IPS DF 4.7 (cell line): ENCODE results near the gene GALNT16.
A peak's percentile ranks its signal among the peaks of the same experiment; 100 is the strongest.
"Not testable (repeated sequence)": the region's sequence is repeated elsewhere in the genome, so short reads cannot be mapped to it uniquely, and the experiment has no call there.

Experiments
- DNase-seq: peaks from one replicate; pipeline ENCODE4 v3.0.0-alpha.2; 2013; ENCODE audit warnings: low spot score; ENCODE audit errors: extremely low read depth

The GALNT16 gene

DNA sequence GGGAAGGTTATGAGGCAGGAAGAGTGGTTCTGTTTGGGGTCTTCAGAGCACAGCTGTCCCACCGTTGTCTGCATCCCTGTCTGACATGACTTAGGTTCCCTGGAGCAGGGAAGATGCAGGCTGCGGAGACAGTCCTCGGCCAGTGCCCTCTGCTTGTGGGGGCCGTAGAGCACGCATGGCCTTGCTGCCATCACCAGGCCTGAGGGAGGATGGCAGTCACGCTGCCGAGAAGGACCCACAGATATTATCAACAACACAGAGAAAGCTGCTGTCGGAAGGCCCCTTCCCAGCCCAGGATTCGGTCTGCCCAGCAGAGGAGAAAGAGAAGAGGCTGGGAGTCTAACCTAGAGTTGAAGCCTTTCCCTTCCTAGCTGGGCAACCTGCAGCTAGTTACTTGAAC, 103.1 kb downstream of the GALNT16 start:
- DNase-seq: peak; percentile 22

GRCh38 chr14:69363964-69364363, 104.0 kb downstream of the GALNT16 start:
- no peak for DNase-seq

GRCh38 chr14:69364378-69364777, 104.4 kb downstream of the GALNT16 start:
- no peak for DNase-seq

DNA sequence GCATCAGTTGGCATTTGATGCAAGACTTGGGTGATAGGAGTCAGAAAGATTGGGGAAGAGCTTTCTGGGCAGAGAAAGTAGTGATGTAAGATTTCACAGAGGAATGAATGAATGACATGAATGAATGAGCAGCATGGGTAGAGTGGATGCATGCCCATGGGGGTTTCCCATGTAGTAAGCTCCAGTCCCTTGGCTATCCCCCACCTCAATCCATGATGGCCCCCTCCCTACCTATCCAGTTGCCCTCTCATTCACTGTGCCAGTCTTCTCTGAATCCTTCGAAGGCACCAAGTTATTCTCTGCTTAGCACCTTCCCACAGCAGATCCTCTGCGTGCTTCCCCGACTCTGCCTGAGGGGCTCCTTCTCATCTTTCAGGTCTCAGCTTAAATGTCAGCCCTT, 106.1 kb downstream of the GALNT16 start:
- DNase-seq: no peak

DNA sequence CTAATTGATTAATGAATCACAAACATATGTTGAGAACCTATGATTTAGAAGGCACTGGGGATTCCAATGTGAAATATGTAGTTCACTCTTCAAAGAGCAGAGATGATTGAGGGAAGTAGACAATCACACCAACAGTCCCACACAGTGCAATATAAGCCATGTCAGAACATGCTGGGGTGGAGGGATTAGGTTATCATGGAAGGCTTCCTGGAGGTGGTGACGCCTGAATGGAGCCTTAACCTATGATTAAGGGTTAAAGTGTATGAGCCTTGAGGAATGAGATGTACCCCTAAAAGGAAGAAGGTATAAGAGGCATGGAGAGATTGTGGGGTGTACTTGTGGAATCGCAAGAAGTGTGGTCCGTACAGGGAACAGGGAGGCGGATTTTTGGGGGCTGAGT, 106.8 kb downstream of the GALNT16 start:
- no peak for DNase-seq

GRCh38 chr14:69368381-69368780, 108.4 kb downstream of the GALNT16 start:
- no peak for DNase-seq

DNA sequence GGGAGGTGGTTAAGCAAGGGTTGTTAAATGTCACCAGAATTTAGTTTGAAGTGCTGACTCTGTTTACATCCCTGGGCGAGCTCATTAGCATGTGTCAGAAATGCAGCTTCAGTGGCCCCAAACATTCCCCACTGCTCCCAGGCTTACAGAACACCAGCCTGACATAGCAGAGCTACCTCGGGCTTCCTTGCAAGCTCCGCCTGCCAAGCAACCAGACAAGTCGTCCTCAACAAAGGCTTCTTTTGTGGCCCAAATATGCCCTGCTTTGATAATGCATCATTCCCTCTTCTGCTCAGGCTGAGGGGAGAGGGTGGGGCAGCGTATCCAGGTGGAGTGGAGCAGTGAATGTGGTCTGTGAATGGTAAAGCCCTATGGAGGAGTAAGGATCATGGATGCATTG, 110.1 kb downstream of the GALNT16 start:
- DNase-seq: no peak

- DNase-seq: no peak
Observed at GRCh38 chr14:69372146-69372545, 112.2 kb downstream of the GALNT16 start.

GRCh38 chr14:69373104-69373503, 113.1 kb downstream of the GALNT16 start:
- no peak for DNase-seq

DNA sequence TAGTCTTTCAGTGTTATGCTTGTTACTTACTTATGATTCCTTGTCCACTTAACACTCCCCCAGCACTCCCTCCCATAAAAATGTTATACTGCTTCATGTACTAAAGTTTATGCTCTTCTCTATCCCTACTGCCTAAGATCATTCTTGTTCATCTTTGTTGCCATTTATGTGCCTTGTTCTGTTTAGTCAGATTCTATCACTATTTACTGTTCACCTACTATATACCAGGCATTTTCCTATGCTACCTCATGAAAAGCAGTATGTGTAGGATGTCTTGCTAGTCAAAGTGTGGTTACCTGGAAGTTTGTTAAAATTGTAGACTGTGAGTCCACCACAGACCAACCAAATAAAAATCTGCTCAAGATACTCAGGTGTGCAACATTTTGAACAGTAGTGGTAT, 114.3 kb downstream of the GALNT16 start:
- DNase-seq: no peak

GRCh38 chr14:69375182-69375581, 115.2 kb downstream of the GALNT16 start:
- DNase-seq: no peak

DNA sequence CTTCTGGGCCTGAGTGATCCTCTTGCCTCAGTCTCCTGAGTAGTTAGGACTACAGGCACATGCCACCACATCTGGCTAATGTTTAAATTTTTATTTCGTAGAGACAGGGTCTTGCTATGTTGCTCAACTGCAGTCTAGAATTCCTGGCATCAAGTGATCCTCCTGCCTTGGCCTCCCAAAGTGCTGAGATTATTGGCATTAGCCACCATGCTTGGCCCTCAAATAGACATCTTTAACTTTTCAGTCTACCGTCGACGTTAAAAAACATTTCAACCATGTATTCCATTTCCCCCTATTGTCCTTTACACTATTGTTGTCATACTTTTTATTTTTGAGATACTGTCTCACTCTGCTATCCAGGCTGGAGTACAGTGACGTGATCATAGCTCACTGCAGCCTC, 115.8 kb downstream of the GALNT16 start:
- no peak for DNase-seq

GRCh38 chr14:69376439-69376838, 116.5 kb downstream of the GALNT16 start:
- no peak for DNase-seq

- no peak for DNase-seq
Observed at GRCh38 chr14:69378274-69378673, 118.3 kb downstream of the GALNT16 start.

DNA sequence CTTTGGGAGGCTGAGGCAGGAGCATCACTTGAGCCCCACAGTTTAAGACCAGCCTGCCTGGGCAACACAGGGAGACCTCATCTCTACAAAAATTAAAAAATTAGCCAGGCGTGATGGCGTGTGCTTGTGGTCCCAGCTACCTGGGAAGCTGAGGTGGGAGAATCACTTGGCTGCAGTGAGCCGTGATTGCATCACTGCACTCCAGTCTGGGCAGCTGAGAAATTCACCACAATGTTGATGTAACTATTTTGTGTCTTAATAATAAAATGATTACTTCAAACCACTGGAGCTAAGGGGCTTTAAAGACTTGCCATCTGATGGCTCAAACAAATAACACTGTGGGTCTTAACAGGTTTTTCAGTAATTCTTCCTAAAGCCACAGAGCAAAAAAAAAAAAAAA, 127.4 kb downstream of the GALNT16 start:
- no peak for DNase-seq

DNA sequence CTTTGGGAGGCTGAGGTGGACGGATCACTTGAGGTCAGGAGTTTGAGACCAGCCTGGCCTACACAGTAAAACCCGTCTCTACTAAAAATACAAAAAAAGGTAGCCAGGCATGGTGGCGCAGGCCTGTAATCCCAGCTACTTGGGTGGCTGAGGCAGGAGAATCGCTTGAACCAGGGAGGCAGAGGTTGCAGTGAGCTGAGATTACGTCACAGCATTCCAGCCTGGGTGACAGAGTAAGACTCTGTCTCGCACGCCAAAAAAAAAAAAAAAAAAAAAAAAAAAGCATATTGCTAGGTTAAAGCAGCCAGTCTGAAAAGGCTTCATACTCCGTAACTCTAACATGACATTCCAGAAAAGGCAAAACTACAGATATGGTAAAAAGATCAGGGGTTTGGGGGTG, 131.4 kb downstream of the GALNT16 start:
- DNase-seq: not testable (repeated sequence)

GRCh38 chr14:69392481-69392880, 132.5 kb downstream of the GALNT16 start:
- DNase-seq: no peak

DNA sequence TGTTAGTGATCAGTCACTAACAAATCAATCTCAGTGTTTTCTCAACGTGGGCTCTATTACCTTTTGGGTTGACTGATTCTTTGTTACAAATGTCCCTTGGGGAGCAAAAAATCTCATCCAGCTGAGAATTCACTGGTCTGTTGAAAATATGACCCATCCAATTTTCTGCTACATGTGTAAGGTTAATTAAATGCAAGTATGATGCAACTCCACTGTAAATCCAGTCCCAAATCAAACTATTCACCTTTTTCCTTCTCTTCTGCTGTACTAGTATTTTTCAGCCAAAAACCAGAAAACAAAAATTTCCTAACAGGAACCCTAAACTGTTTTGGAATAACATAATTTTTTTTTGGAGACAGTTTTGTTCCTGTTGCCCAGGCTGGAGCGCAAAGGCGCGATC, 136.0 kb downstream of the GALNT16 start:
- no peak for DNase-seq

DNA sequence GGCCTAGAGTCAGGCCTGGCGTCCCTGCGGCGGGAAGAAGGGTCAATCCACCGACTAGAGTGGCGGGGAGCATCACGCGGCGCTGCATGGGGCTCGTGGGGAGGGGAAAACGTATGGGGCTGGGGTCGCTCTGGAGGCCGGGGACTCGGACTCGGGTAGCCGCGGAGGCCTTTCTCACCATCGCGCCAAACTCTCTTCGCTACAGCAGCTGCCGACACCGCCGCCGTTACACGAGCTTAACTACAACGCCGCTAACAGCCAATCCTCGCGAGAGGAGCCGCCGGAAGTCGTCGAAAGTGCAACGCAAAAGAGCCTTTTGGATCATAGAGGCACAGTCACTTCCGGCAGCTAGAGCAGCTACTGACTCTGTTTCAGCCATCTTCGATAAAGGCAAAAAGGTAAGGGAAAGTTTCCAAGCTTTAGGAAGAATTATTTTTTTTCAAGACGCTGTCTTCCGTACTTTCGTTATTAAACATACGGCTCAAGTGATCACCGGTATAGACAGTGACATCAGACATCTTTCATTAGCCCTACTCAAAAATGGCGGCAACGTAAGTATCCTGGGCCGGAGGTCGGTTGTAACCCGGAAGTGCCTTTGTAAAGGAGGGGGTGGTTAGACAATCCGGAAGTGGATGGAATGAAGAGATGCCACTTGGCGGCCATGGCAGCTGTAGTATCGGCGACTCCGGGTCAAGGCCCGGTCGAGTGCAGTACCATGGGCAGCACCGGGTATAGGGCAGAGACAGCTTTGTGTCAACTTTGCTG, 138.3 kb downstream of the GALNT16 start, which contains the start of the genes ERH and SLC39A9:
Gene ERH (minus strand): TSS at position 247 of the 765 bp plus-strand sequence. CDS start 66 bp downstream, at position 181.
Gene SLC39A9 (plus strand): TSS at position 640 of the 765 bp plus-strand sequence. CDS start 678 bp downstream, outside the sequence.
- peak; percentile 92 for DNase-seq

DNA sequence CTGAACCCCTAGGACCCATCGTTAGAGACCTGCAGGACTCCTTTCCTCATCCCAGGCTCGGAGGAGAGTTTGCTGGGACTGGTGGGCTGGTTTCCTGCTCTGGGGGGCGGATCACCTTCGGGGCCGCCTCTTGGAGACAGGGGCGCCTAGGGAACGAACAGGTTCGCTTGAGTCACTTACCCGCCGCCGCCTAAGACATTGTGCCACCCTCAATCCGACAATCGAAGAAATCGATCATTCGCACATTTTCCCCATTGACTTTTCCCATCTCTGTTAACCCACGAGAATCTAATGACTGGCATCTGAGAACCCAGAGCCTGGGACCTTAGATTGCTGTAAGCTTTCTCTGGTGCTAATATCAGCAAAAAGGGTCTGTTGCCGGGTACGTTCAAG, 138.9 kb downstream of the GALNT16 start:
- no peak for DNase-seq

- DNase-seq: no peak
Observed at GRCh38 chr14:69399750-69400149, 139.8 kb downstream of the GALNT16 start.

DNA sequence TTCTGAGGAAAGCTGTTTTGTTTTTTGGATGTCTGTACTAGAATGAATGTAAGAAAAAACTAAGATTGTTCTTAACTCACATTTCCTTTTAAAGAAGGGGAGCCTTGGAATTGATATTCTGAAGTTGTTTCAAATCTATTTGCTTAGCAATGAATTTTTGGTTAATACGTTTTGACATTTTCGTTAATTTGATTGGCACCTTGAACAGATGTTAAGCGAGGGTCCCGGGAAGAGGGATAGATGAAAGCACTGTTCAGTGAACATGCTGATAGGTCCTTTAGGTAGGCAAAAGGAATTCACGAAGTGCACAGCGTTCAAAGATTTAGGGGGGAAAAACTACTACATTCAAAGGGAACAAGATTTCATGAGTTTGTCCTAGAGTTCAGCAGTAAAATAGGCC, 140.2 kb downstream of the GALNT16 start:
- DNase-seq: no peak

GRCh38 chr14:69401841-69402240, 141.9 kb downstream of the GALNT16 start:
- DNase-seq: no peak
